ENCODE data around the gene QSOX2.

GRCh38 chr9:136185596-136186366 lies 59.8 kb downstream of the QSOX2 start:
- TF ChIP-seq CTCF (conservative IDR thresholded peaks at IDR 0.05; ENCODE audit: low read depth in 2 of 2), result no peak
- no peak for TF ChIP-seq EZH2phosphoT487 (IDR thresholded peaks at IDR 0.05; ENCODE audit: unreplicated experiment)
- no peak for TF ChIP-seq POLR2AphosphoS5 (IDR thresholded peaks at IDR 0.05; ENCODE audit: low read depth)
- TF ChIP-seq JUNB (IDR thresholded peaks at IDR 0.05; ENCODE audit: unreplicated experiment), result no peak
- TF ChIP-seq REST (IDR thresholded peaks at IDR 0.05; ENCODE audit: unreplicated experiment), result no peak
- no peak for TF ChIP-seq ZNF462 (CRISPR knock-in tag; IDR thresholded peaks at IDR 0.05)
- no peak for TF ChIP-seq ZNF331 (CRISPR knock-in tag; IDR thresholded peaks at IDR 0.05; ENCODE audit: low read depth)
- TF ChIP-seq EZH2 (IDR thresholded peaks at IDR 0.05; ENCODE audit: low read depth, unreplicated experiment), result no peak
- no peak for TF ChIP-seq CREB1 (CRISPR knock-in tag; IDR thresholded peaks at IDR 0.05; ENCODE audit: low read depth)
- TF ChIP-seq STAT1 (IDR thresholded peaks at IDR 0.05; ENCODE audit: unreplicated experiment), result no peak
- TF ChIP-seq ETS1 (IDR thresholded peaks at IDR 0.05), result no peak
- no peak for TF ChIP-seq NANOG (IDR thresholded peaks at IDR 0.05; ENCODE audit: borderline replicate concordance)
